AG09309 (cell line): ENCODE results near the gene SLC12A7.

ENCODE experiments used
- DNase-seq: peaks from one replicate; pipeline ENCODE4 v3.0.0-alpha.2; 2010; ENCODE audit warnings: low read depth
- H3K4me3 ChIP-seq: 2 replicates; pipeline ENCODE4 v1.5.1; 2011; ENCODE audit warnings: mild to moderate bottlenecking, low read depth, low read length, moderate library complexity; ENCODE audit not compliant: control insufficient read depth
- CTCF ChIP-seq: IDR thresholded peaks from 2 replicates; pipeline ENCODE4 v1.5.1; 2011; ENCODE audit warnings: mild to moderate bottlenecking, low read depth, low read length, inconsistent platforms; ENCODE audit not compliant: insufficient read depth, control insufficient read depth; ENCODE audit errors: missing control alignments

The SLC12A7 gene

GRCh38 chr5:1095302-1095989, 16.4 kb downstream of the SLC12A7 start:
- DNase-seq = no peak
- no peak for TF ChIP-seq CTCF
- H3K4me3 ChIP-seq = no peak overlapping the region

- TF ChIP-seq CTCF = no peak
- no peak overlapping the region for H3K4me3 ChIP-seq
- no peak for DNase-seq
Observed at GRCh38 chr5:1094670-1095190, 17.1 kb downstream of the SLC12A7 start.

GRCh38 chr5:1093361-1093760, 18.5 kb downstream of the SLC12A7 start:
- H3K4me3 ChIP-seq = no peak overlapping the region
- no peak for DNase-seq
- no peak for TF ChIP-seq CTCF

GRCh38 chr5:1092122-1092521, 19.7 kb downstream of the SLC12A7 start:
- TF ChIP-seq CTCF = no peak

GRCh38 chr5:1091632-1092031, 20.2 kb downstream of the SLC12A7 start:
- DNase-seq = no peak
- H3K4me3 ChIP-seq = no peak overlapping the region
- TF ChIP-seq CTCF = no peak

More at GRCh38 chr5:1092122-1092521, 19.7 kb downstream of the SLC12A7 start:
- no peak for DNase-seq
- no peak overlapping the region for H3K4me3 ChIP-seq

- DNase-seq = no peak
- TF ChIP-seq CTCF = no peak
Observed at GRCh38 chr5:1090538-1090937, 21.3 kb downstream of the SLC12A7 start.

More at GRCh38 chr5:1090538-1090937, 21.3 kb downstream of the SLC12A7 start:
- H3K4me3 ChIP-seq = no peak overlapping the region
